ENCODE data around the gene CCN5. TPM values are rescaled to one million over a fixed set of nuclear protein-coding genes. Genes with fewer than 3 reads are reported as not detected.
"Not testable (repeated sequence)": the region's sequence is repeated elsewhere in the genome, so short reads cannot be mapped to it uniquely, and the experiment has no call there.

CCN5 gene
- total RNA-seq, 1 donor from 2014 or later: not detected

DNA sequence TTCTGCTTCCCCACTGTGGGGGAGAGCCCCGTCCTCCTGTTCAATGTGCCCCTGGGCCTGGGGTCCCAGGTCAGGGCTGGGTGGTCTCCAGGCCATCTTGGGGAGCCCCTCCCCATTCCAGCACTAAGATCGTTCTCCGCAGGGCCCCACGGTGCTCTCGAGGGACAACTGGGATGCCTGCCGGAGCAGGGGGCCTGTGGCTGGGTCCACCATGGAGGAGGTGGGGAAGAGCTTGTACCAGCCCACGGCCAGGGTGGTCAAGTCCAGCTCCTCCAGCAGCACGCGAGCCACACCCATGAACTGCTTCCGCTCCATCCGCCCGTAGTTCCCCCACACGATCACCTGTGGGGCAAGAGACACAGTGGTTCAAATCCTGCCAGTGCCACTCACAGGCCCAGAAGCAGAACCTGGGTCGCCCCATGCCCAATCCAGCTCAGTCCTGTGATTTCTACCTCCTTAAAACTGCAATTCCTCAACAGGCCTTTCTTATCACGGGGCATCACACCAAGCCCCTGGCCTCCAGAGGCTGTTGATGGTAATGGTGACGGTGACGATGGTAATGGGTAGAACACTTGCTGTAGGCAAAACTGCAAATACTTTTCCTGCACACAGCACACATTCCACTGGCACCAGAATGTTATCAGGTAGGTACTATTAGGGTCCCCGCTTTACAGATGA is 41.0 kb downstream of the CCN5 start:
- intact Hi-C loops (cut with micrococcal nuclease): no loop called here

DNA sequence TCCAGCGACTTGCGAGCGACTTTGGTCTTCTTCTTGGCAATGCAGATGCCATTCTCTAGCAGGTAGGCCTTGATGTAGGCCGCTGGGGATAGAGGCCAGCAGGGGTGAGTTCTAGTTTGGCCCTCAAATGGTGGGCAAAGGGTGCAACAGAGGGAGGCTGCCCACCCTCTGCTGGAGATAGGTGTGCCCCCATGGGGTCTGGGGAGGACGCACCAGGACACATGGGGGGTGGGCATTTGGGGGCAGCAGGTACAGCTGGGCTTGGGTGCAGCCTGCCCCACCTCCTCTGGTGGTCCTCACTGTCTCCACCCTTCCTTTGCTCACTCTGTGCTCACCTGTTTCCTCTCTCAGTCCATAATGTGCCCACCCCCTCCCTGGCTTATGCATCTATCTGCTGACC is 41.8 kb downstream of the CCN5 start:
- intact Hi-C loops (cut with micrococcal nuclease): no loop called here

- intact Hi-C loops (cut with micrococcal nuclease): no loop called here
These were observed 43.3 kb downstream of the CCN5 start for GRCh38 chr20:44758247-44759101.

DNA sequence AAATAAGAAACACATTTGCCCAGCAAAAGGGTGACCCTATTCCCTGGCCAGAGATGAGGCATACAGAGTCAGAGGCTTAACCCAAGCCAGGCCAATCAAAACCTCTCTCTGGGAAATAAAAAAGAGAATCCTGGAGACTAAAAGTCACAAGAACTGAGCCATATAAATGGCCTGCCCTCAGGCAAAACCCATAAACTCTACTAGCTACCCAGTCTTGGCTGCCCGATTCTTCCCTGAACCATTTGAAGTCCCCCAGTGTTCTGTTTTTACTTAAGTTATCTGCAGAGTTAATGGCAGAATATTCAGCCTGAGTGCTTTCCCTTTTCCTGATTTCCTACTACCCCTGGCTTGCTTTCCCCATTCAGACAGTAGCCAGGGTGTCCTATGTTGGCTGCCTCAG is 44.4 kb downstream of the CCN5 start:
- intact Hi-C loops (cut with micrococcal nuclease): no loop called here

DNA sequence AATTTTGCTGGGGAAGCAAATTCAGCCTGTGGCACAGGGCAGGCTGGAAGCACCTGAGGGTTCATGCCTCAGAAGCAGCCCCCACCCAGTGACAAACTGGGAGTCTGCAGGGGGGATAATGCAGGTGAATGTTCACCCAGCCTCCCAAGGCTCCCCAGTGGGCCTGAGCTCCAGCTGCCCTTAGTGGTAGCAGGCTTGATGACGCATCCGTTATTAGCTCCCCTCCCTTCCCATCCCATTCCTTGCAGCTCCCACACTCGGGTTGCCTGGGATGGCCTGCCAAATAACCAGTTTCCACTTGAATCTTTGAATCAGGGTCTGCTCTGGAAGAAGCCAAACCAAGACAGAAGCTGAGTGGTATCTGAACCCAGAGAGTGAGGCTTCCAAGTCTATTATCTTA is 46.3 kb downstream of the CCN5 start:
- intact Hi-C loops (cut with micrococcal nuclease): no loop called here

DNA sequence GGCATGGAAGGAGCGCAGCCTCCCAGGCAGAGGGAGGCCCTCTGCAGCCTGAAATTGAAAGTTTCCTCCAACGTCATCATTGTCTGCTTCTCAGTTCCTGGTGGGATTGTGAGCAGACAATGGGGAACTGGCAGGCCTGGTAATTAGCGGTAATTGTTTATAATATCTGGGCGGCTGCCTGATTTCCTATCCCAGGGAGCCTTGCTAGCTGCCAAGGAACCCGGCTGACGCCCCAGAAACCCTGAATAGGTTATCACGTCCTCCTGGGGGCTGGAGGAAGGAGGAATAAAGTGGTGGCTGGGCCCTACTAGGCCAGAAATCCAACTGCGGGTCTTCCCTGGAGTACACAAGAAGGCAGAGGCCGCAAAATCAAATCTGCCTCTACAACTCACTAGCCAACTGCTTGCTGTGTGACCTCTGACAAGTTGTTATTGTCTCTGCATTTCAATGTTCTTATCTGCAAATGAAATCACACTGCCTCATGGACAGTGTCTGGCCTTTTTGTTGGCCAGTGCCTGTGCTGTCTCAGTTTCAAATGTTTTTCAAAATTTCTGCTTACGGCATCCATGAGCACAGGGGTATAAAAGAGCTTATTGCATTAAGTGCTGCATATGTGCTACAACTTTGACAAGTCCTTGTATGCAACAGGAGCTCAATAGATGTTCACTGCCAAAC is 47.4 kb downstream of the CCN5 start:
- intact Hi-C loops (cut with micrococcal nuclease): no loop called here

DNA sequence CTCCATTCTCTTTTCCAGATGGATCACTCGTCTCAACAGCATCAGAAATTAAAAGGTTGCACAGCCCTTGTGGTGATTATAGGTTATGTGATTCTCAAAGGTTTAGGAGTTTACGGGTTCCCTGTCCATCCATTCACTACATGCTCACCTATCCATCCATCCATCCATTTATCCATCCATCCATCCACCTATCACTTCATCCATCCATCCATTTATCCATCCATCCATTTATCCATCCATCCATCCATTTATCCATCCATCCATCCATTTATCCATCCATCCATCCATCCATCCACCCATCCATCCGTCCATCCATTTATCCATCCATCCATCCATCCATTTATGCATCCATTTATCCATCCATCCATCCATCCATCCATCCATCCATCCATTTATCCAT is 48.6 kb downstream of the CCN5 start:
- intact Hi-C loops (cut with micrococcal nuclease): not testable (repeated sequence)

DNA sequence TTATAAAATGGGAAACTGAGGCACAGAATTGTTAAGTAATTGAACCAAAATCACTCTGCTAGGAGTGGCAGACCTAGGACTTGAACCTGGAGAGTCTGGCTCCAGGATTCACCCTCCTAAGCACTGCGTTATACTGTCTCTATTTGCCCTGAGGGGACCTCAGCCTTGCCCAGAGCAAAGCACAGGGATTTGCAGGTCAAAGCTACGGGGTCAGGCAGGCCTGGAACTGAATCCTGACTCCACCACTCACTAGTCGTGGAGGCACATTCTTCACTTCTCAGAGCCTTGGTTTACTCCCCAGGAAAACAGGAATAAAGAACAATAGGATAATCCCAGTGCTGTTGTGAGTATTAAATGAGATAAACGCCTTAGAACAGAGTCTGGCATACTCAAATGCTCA is 49.9 kb downstream of the CCN5 start:
- intact Hi-C loops (cut with micrococcal nuclease): no loop called here

DNA sequence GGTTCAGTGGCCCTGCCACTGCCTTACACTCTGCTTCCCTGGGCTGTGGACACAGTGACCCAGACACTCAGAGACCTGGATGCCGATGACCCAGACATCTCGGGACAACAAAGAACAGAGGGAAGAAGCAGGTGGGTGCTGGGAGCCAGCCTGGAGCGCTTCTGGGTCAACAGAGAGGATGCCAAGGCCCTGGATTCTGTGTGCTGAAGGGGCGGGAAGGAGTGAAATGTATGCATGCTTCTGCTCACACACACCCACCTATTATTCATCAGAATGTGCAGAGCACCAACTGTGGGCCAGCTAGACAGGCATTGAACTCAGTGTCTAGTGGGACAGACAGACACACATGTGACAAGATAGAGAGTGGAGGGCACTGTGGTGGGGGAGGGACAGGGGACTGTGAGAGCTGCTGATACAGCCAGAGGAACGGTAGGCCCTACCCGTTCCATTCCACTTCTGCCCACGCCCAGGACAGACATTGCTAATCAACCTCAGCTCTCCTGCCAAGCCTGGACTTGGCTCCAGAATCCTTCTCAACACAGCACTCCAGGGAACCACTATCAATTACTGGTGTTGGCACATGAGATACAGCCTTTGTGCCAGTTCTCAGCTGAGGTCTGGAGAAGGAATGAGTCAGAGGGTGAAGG is 50.7 kb downstream of the CCN5 start:
- intact Hi-C loops (cut with micrococcal nuclease): no loop called here

GRCh38 chr20:44768256-44768655 is 53.1 kb downstream of the CCN5 start:
- intact Hi-C loops (cut with micrococcal nuclease): no loop called here

- intact Hi-C loops (cut with micrococcal nuclease): no loop called here
These were observed 53.8 kb downstream of the CCN5 start for GRCh38 chr20:44768854-44769480.

DNA sequence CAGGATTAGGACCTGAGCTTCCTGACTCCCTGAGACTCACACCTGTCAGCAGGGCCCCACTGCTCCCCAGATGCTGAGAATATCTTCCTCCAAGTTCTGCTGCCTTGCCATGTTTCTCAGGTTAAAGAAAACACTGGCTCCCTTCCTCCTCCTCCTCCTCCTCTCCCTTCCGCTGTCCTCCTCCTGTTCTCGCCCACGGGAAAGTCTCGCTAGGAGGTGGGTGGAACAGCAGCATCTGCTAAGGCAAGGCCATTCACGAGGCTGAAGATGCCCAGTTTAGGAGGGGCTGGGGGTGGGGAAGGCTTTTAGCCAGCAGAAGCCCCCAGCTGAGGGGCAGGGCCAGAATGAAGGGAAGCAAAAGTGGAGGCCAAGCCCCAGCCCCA is 54.3 kb downstream of the CCN5 start:
- intact Hi-C loops (cut with micrococcal nuclease): no loop called here

GRCh38 chr20:44770484-44771171 is 55.5 kb downstream of the CCN5 start:
- intact Hi-C loops (cut with micrococcal nuclease): no loop called here

- intact Hi-C loops (cut with micrococcal nuclease): no loop called here
These were observed 56.0 kb downstream of the CCN5 start for GRCh38 chr20:44771172-44771535.

DNA sequence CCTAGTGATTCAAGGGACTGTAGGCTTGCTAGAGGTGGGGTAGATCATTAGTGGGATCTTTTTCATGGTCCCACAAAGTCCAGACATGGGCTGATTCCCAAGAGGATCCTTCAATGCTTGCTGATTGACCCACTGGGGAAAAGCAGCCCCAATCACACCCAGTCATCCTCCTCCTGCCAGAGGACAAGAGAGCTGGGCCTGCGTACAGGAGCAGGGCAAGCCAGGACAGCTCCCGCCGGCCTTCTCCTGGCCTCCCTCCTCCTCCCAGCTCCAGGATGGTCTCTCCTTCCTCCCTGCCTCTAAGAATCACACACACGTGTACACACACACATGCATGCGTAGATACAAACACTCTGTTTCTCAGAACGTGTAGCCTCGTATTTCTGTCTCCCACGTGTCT is 57.5 kb downstream of the CCN5 start:
- intact Hi-C loops (cut with micrococcal nuclease): no loop called here

- intact Hi-C loops (cut with micrococcal nuclease): no loop called here
These were observed 58.1 kb downstream of the CCN5 start for GRCh38 chr20:44773070-44773829.

DNA sequence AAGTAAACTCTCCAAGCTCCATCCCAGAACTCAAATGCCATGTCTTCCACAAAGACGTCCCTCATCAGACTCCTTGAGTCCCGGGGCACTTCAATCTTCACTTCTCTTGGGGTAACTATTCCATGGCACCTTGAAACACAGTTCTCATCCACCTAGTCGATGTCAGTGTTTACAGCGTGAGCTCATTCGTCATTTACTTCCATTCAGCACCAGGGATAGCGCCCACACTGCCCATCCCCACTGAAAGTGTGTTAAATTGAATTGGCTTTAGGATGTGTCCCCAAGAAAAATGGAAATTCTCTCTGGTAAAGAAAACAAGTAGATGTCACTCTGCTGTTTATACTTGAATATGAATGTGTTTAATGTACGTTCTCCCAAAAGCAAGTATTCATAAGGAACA is 61.8 kb downstream of the CCN5 start:
- intact Hi-C loops (cut with micrococcal nuclease): no loop called here
